ENCODE data around the gene TMEM50A. TPM values are rescaled to one million over a fixed set of nuclear protein-coding genes. Genes with fewer than 3 reads are reported as not detected.

The TMEM50A gene
- total and polyA plus RNA-seq, 7 experiments from 2014 or later, result 61.6 to 149 (median 94.2) TPM

Other genes with a start within 250 kb of the TMEM50A start
- gene SYF2, start 105.8 kb upstream of the TMEM50A start, total RNA-seq, result 10 to 100 TPM; 44.4 to 83.3 (median 59.4) TPM
- 10 to 100 TPM; 77.7 to 82.9 TPM for gene SYF2, start 105.8 kb upstream of the TMEM50A start, polyA plus RNA-seq
- gene RSRP1, start 90.9 kb upstream of the TMEM50A start, total RNA-seq, result 100 to 1,000 TPM; 230 to 449 (median 425) TPM
- gene RSRP1, start 90.9 kb upstream of the TMEM50A start, polyA plus RNA-seq, result 10 to 100 TPM; 52.9 to 63.6 TPM
- under 1 TPM in 2 of 5 experiments, not detected in 3; 0.27 TPM for gene RHD, start 65.8 kb upstream of the TMEM50A start, total RNA-seq
- gene RHD, start 65.8 kb upstream of the TMEM50A start, polyA plus RNA-seq, result under 1 TPM; 0.15 to 0.28 TPM
- 1 to 10 TPM in 1 of 5 experiments, under 1 TPM in 3, not detected in 1; 0.40 to 1.3 (median 0.69) TPM for gene RHCE, start 82.5 kb downstream of the TMEM50A start, total RNA-seq
- gene RHCE, start 82.5 kb downstream of the TMEM50A start, polyA plus RNA-seq, result 1 to 10 TPM in 1 of 2 donors, under 1 TPM in 1; 0.61 to 1.0 TPM
- gene MACO1, start 92.6 kb downstream of the TMEM50A start, total RNA-seq, result 10 to 100 TPM; 16.7 to 25.9 (median 22.0) TPM
- gene MACO1, start 92.6 kb downstream of the TMEM50A start, polyA plus RNA-seq, result 1 to 10 TPM; 8.8 to 9.8 TPM
- gene LDLRAP1, start 205.3 kb downstream of the TMEM50A start, total RNA-seq, result 100 to 1,000 TPM in 4 of 5 experiments, 10 to 100 TPM in 1; 28.1 to 364 (median 159) TPM
- gene LDLRAP1, start 205.3 kb downstream of the TMEM50A start, polyA plus RNA-seq, result 100 to 1,000 TPM; 301 to 853 TPM

Measured in naive thymus-derived CD4-positive, alpha-beta T cell (primary cell).